Measurements from ENCODE around the gene GAREM1. TPM values are rescaled to one million over a fixed set of nuclear protein-coding genes. Genes with fewer than 3 reads are reported as not detected.
A peak's percentile ranks its signal among the peaks of the same experiment; 100 is the strongest.

Gene GAREM1
- total RNA-seq, 1 donor from 2014 or later = 8.7 TPM

- no peak overlapping the region for H3K27ac Mint-ChIP-seq (ENCODE audit: unreplicated experiment)
- H3K4me3 Mint-ChIP-seq (ENCODE audit: unreplicated experiment) = no peak overlapping the region
- no peaks in the 10 kb centered on the region for H3K36me3 Mint-ChIP-seq (ENCODE audit: unreplicated experiment)
- H3K27me3 Mint-ChIP-seq (ENCODE audit: unreplicated experiment) = no peaks in the 10 kb centered on the region
- H3K9me3 Mint-ChIP-seq (ENCODE audit: unreplicated experiment) = no peaks in the 10 kb centered on the region
- peaks cover 6% of the 10 kb centered on the region for H3K4me1 Mint-ChIP-seq (ENCODE audit: low read depth, unreplicated experiment)
- TF ChIP-seq, protein P1, sequence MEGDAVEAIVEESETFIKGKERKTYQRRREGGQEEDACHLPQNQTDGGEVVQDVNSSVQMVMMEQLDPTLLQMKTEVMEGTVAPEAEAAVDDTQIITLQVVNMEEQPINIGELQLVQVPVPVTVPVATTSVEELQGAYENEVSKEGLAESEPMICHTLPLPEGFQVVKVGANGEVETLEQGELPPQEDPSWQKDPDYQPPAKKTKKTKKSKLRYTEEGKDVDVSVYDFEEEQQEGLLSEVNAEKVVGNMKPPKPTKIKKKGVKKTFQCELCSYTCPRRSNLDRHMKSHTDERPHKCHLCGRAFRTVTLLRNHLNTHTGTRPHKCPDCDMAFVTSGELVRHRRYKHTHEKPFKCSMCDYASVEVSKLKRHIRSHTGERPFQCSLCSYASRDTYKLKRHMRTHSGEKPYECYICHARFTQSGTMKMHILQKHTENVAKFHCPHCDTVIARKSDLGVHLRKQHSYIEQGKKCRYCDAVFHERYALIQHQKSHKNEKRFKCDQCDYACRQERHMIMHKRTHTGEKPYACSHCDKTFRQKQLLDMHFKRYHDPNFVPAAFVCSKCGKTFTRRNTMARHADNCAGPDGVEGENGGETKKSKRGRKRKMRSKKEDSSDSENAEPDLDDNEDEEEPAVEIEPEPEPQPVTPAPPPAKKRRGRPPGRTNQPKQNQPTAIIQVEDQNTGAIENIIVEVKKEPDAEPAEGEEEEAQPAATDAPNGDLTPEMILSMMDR (IDR thresholded peaks at IDR 0.05; ENCODE audit: partially characterized antibody, unreplicated experiment) = no peak
- no peak for DNase-seq
These were observed 138.0 kb downstream of the GAREM1 start for GRCh38 chr18:32332708-32333107.

- Mint-ChIP-seq H3K9me3 (ENCODE audit: unreplicated experiment) (peaks cover 2% of the 10 kb centered on the region), H3K27me3 (ENCODE audit: unreplicated experiment) (no peaks in the 10 kb centered on the region), H3K4me1 (ENCODE audit: low read depth, unreplicated experiment) (peaks cover 15% of the 10 kb centered on the region), H3K27ac (ENCODE audit: unreplicated experiment) (no peak overlapping the region), H3K4me3 (ENCODE audit: unreplicated experiment) (no peak overlapping the region), H3K36me3 (ENCODE audit: unreplicated experiment) (no peaks in the 10 kb centered on the region)
- no peak for DNase-seq
- TF ChIP-seq, protein P1 (IDR thresholded peaks at IDR 0.05; ENCODE audit: partially characterized antibody, unreplicated experiment) = no peak
These were observed 141.7 kb downstream of the GAREM1 start for GRCh38 chr18:32328974-32329373.

- H3K36me3 Mint-ChIP-seq (ENCODE audit: unreplicated experiment) = no peaks in the 10 kb centered on the region
- H3K9me3 Mint-ChIP-seq (ENCODE audit: unreplicated experiment) = peaks cover 4% of the 10 kb centered on the region
- TF ChIP-seq, protein P1 (IDR thresholded peaks at IDR 0.05; ENCODE audit: partially characterized antibody, unreplicated experiment) = no peak
- no peaks in the 10 kb centered on the region for H3K27me3 Mint-ChIP-seq (ENCODE audit: unreplicated experiment)
- peaks cover 18% of the 10 kb centered on the region for H3K4me1 Mint-ChIP-seq (ENCODE audit: low read depth, unreplicated experiment)
- H3K4me3 Mint-ChIP-seq (ENCODE audit: unreplicated experiment) = no peak overlapping the region
- DNase-seq = no peak
- no peak overlapping the region for H3K27ac Mint-ChIP-seq (ENCODE audit: unreplicated experiment)
These were observed 142.3 kb downstream of the GAREM1 start for GRCh38 chr18:32328379-32328778.

DNA sequence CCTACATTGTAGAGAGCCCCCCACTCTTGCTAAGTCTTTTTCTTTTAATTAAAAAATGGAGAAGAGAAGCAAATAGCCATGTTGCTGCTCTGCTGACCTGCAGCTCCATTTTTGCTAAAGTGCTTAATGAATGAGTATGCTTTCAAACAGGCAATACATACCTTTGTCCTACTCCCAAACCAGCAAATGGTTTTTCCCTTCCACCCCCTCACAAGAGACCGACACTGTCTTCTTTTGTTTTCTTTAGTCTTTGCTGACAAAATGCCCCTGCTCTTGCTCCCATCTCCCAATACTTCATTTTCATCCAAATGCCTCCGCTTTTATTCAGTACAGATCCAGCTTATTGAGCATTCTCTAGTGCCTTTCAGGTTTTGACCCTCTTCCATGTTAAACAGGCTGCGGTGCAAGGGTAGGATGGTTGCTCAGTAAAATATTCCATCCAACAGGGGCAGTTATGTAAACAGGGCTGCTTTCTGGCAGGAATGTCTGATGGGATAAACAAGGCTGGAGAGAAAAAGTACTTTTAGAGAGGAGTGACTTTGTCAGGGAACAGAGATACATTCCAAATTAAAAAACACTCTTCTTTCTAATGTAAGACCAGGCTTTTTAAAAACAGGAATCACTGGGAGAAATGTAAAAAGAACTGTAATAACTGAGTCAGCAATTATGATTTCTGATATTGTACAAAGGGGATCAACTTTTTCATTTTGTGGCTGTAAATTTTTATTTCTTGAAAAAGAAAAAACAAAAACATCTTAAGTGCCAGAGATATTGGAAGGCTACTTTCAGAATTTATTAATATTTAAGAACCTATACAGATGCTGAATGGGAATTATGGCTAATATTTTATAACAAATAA is 144.0 kb downstream of the GAREM1 start:
- DNase-seq = no peak
- Mint-ChIP-seq H3K9me3 (ENCODE audit: unreplicated experiment) (peaks cover 4% of the 10 kb centered on the region), H3K27me3 (ENCODE audit: unreplicated experiment) (no peaks in the 10 kb centered on the region), H3K36me3 (ENCODE audit: unreplicated experiment) (no peaks in the 10 kb centered on the region), H3K4me3 (ENCODE audit: unreplicated experiment) (no peak overlapping the region), H3K27ac (ENCODE audit: unreplicated experiment) (no peak overlapping the region), H3K4me1 (ENCODE audit: low read depth, unreplicated experiment) (peaks cover 23% of the 10 kb centered on the region)
- TF ChIP-seq, protein P1 (IDR thresholded peaks at IDR 0.05; ENCODE audit: partially characterized antibody, unreplicated experiment) = no peak

DNA sequence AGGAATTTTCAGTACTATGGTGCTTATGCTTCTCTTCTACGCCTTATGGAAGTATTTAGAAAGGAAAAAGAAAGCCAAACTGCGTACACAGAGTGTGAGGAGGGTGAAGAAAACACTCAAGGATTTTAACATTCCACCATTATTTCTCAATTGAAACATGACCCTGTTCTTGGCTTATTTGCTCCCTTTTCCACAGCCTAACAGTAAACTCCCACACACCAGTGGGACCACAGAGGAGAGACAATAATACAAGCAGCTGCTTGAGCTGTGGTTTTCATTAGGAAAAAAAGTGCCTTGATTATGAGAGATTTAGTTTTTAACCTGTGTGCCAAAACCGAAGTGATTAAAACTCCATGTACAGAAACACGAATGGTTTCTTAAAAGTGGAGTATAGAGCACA is 146.5 kb downstream of the GAREM1 start:
- H3K4me1 Mint-ChIP-seq (ENCODE audit: low read depth, unreplicated experiment) = peaks cover 37% of the 10 kb centered on the region
- H3K27me3 Mint-ChIP-seq (ENCODE audit: unreplicated experiment) = peaks cover 2% of the 10 kb centered on the region
- H3K4me3 Mint-ChIP-seq (ENCODE audit: unreplicated experiment) = no peak overlapping the region
- peak overlapping the region; percentile 46 for H3K27ac Mint-ChIP-seq (ENCODE audit: unreplicated experiment)
- DNase-seq = no peak
- TF ChIP-seq, protein P1 (IDR thresholded peaks at IDR 0.05; ENCODE audit: partially characterized antibody, unreplicated experiment) = no peak
- H3K9me3 Mint-ChIP-seq (ENCODE audit: unreplicated experiment) = peaks cover 4% of the 10 kb centered on the region
- H3K36me3 Mint-ChIP-seq (ENCODE audit: unreplicated experiment) = no peaks in the 10 kb centered on the region

Data from glutamatergic neuron (in vitro differentiated cells).